ENCODE results near the gene NXPH1.

DNA sequence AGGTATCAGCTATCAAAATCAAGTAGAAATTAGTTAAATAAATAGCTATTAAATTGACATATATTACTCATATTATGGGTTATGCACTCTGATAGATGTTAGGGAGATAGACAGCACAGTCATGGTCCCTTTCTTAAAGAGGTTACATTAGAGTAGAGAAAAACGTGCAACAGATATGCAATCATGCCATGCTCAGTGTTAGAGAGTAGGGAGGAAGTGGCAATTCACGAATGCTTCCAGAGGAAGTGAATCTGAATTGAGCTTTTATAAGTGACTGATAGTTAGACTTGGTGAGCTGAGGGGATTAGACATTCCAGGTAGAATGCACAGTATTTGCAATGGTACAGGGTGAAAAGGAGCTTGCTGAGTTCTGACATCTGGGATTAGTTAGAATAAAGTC, 349.8 kb downstream of the NXPH1 start:
- TF ChIP-seq POLR2A (IDR thresholded peaks at IDR 0.05; ENCODE audit: low read length) (no peak), GATA1 (IDR thresholded peaks at IDR 0.05; ENCODE audit: low read depth, low read length) (no peak)

Data from erythroblast (primary cell).